DMS53 treated with DMSO at 0.1 percent for 48 hours (cell line): Measurements from ENCODE around the gene ZBTB7B.

Source experiments
- DNase-seq: peaks from one replicate; lab custom pipeline; 2025; ENCODE audit not compliant: unreplicated experiment; lab: John Stamatoyannopoulos, UW

ZBTB7B gene

DNA sequence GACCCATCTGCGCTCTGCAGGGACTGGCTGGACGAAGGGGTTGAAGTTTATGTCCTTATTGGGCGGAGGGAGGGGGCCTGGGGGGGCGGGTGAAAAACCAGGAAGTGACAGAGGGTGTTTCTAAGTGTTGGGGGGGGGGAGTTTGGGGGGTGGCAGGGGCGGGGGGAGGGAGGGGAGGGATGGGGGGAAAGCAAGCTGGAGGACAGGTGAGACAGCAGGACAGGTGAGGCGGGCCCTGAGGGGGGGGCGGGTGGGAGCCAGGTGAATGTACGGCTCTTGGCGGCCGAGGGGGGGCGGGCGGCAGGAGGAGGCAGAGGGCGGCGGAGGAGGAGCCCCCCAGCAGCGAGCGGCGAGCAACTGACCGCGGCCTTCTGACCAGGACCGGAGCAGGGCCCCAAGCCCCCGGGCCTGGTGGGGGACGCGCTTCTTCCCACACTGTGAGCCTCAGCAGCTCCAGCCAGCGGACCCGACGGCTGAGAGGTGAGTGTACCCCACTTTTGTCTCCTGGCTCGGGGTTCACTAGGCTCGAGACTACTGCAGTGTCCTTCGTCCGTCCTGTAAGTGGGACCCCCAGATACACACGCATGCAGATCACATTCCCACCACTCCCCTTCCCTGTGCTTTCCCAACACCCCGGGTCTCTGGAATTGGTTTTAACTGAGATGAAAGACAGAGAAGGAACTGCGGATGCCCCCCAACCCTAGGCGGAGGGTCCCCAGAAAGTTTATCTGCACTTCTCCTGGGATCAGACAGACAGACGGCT is at the start of gene ZBTB7B:
ZBTB7B (plus strand) TSS at position 339 of the 763 bp plus-strand sequence. CDS start 11,859 bp downstream, outside the sequence.
- peak; percentile 89 for DNase-seq

GRCh38 chr1:154953611-154954038 is 49.0 kb upstream of the ZBTB7B start:
- DNase-seq: no peak

DNA sequence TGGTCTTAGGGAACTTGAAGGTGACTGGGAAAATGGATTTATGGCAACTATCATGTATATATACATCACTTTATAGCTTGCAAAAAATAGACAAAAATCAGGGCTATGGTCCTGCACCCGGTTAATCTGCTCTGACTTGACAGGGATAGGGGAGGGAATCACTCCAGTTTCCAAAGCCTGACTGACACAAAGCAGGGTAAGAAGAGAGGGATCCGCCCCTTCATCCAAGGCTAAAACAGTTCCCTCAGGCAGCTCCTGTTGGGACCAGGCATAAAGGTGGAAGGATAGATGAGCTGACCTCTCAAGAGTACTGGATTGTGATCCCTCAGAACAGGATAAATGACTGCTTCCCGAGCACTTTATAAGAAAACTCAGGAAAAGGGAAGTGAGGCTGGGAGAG is 48.1 kb upstream of the ZBTB7B start:
- no peak for DNase-seq

GRCh38 chr1:154955039-154955717 is 47.4 kb upstream of the ZBTB7B start:
- DNase-seq: peak; percentile 84

DNA sequence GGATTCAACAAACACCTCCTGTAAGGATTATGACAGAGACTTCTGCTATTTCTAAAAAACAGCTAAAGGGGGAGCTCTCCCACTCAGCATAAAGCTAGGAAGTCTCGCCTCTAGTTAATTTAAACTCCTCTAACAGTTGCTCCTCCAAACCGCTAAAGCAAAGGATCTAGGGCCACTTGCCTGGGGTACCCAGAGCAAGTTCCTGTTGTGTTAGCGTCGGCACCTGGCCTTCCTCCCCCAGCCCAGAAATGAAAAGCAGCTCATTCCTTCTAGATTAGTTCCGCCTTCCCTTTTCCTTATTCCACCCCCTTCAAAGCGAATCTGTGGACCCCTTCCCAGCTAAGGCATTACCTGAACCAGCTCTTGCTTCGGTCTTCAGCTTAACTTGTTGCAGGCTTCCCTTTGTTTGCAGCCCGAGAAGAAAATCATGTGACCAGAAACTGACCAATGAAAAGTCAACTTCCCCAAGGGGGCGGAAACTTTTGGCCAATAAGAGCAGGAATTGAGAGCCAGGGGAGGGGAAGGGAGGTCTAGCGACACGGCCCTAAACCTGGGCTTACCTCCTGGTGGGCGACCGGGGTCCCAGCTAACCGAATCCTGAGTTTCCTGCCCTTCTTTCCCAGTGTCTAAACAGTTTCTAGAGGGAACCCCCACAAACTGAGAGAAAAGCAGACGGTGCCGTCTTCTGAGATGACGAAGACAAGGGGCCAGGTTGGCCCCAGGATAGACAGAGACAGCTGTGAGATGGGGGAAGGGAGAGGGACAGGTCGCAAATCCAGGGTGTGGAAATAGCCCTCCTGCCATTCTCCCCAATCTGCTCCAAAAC is 46.7 kb upstream of the ZBTB7B start, which contains the start of gene PBXIP1:
PBXIP1 (minus strand) TSS at position 382 of the 826 bp plus-strand sequence. CDS start 2,378 bp downstream, outside the sequence.
- peak; percentile 89 for DNase-seq

DNA sequence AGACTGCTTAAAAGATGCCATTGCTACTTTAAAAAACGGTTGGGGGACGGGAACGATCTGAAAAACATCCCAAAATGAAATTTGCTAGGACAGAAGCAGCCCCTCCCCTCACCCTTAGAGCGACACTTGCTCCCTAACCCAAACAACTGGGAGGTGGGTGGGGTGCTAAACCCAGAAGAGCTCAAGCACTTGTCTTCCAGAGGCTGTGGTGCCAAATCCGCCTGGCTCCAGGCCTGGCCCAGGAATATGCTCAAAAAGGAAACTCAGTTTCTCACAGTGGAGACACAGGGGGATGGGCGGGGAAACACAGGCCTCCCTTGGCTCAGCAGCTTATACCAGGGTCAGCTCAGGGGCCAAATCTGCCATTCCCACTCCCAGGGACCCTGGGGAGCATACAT is 46.1 kb upstream of the ZBTB7B start:
- no peak for DNase-seq

DNA sequence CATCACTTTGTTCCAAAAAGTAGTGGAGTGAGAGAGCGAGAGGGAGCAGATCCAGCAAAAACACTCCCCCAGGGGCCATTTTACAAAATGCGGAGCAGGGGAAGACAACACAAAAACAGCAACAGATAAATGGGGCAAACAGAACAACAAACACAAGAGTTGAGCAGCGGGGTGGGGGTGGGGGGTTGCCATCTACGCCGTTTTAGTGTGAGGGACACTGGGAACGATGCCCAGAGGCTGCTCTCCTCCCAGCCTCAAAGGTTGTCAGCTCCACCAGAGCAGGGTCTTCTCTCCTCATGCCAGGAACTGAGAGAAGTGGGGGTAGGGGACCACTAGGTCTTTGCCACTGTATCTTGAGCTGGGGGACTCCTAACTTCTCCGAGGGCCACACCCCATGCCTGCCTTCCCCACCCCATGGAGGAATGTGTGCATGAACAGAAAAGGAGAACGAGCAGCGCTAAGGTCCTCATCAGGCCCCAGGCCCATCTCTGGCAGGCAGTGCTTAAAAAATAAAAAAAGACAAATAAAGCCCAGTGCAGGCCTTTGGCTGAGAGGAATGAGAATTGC is 45.4 kb upstream of the ZBTB7B start:
- no peak for DNase-seq

GRCh38 chr1:154958036-154958435 is 44.6 kb upstream of the ZBTB7B start:
- DNase-seq: no peak

GRCh38 chr1:154958681-154959425 is 43.7 kb upstream of the ZBTB7B start:
- no peak for DNase-seq

GRCh38 chr1:154959426-154959780 is 43.2 kb upstream of the ZBTB7B start:
- DNase-seq: no peak

- DNase-seq: peak; percentile 11
Measured at GRCh38 chr1:154960446-154961136, 42.0 kb upstream of the ZBTB7B start.

DNA sequence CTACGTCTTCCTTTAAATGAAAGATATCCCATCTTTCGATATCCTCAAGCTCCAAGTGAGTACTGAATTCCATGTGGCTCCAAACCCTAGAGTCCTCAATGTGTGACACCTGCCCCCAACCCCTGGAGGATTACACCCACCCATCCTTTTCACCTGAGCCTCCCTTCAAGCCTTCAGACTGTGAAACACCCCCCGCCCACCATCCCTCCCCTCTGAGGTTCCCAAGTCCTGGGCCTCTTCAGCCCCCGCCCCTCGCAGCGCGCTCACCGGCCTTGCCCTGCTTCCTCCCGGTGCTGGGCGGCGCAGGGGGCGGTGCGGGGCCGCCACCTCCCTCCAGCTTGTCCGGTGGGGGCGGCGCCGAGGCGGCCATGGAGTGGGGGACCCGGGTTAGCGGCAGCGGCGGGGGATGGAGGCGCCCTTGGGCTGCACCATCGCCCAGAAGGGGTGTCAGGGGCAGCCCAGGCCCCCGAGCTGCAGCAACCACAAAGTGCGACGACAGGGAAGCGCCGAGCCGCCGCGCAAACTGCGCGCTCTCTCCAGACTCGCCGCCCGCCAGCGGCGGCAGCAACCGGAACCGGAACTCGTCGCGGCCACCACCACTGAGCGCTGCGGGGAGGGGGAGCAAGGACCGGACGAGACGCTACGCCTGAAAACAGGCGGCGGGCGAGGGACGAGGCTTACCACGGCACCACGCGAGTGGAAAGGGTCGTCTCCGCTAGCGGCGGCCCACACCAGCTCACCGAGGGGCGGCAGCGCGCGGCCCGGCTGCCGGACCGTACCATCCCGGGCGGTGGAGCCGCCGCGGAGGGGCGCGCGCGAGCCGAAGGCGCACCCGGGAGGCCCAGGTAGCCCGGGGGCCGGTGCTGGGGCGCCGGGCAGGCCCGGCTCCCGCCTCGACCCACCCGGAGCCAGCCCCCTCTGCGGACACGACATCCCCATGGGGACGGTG is 41.1 kb upstream of the ZBTB7B start, which contains the start of gene PYGO2:
PYGO2 (minus strand) TSS at position 576 of the 949 bp plus-strand sequence; CDS start at position 370, 206 bp downstream.
- peak; percentile 66 for DNase-seq

DNA sequence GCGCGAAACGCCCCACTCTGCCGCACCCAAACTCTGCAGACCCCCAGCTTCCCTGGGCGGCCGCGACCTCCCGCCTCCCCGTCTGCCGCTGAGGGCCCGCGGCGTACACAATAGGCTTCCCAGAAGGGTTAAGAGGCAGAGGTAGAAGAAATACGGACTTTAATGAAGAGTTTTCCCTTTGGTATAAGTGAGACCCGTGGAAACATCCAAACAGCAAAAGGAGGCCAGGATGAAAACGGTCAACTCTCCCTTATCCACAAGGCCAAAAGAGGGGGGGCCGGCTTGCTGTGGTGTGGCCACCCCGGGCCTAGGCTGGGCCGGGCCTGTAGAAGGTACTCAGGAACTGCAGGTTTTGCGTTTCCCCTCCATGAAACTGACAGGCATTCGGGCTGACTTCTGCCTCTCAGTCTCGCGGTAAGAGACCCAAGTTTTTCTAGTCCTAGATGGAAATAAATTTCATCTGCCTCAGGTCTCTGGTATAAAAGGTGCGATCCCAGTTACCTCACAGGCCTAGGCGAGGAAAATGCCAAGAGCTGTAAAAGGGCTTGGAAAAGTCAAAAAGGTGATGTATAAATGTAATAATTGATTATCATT is 40.3 kb upstream of the ZBTB7B start:
- DNase-seq: peak; percentile 7

DNA sequence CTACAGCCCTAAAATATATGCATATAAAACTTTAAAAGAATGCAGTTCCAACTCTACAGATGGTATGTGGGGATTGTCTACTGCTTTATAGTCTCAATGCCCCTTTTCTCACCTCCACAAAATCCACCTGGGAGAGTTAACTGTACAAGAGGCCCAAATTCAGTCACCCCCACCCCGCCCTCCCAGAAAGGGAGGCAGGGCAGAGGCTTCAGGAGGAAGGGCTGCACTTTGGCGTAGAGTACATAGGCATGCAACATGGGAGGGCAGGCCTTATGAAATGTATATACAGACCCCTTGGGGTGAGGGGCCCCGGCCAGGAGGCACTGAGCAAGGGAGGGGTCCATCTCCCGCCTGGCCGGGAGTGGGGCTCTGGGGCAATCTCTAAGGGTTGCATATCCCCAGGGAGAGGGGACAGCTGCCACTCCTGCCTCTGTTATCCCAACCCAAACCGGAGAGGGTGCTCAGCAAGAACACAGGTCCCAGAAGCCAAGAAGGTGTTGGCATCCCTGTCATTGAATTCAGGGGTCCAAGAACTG is 39.7 kb upstream of the ZBTB7B start:
- no peak for DNase-seq

DNA sequence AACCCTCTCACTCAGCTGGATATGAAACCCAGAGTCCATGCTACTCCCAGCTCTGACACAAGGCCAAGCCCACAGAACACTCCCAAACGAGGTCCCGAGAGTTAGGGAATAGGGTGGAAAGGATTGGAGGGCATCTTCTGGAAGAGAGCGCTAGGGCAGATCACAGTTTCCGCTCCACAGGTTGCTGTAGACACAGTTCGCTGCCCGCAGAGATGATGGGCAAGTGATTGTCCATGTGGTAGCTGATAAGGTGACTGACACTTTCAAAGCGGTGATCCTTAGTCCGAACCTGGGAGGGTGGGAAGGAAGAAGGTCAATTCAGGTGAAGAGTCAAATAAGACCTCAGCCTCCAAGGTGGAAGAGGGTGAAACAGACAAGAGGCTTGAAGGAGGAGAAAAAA is 39.0 kb upstream of the ZBTB7B start:
- DNase-seq: no peak

DNA sequence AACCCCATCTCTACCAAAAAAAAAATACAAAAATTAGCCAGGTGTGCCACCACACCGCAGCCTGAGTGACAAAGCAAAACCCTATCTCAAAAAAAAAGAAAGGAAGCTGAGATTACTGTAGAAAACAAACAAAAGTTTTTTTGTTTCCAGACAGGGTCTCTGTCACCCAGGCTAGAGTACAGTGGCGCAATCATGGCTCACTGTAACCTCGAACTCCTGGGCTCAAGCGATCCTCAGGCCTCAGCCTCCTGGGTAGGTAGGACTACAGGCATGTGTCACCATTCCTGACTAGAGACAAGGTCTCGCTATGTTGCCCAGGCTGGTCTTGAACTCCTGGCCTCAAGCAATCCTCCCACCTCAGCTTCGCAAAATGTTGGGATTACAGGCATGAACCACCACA is 38.2 kb upstream of the ZBTB7B start:
- no peak for DNase-seq

DNA sequence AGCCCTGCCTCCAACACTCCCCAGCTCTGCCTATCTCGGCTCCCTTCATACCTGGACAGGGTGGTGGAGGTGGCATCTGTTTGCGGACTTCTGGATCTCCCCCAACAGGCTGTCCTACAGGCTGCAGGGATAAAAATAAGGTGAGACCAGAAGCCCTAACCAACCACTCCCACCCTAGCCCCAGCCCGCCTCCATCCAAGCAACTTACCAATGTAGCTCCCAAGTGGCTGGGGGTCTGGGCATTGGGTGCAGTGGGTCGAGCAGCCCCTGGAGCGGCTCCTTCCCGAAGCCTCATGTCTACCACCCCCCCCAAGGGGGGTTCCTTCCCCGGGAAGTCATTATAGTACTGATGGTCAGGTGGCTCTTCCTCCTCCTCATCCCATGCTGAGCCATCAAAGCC is 36.5 kb upstream of the ZBTB7B start:
- DNase-seq: no peak
